SK-N-SH treated with all-trans-retinoic acid at 6 μM for 48 hours (cell line): ENCODE data around the gene RNF121.

ENCODE experiments used
- ATAC-seq: fragments of 200-7000 bp; cut with Tn5 transposase; 3 replicates; pipeline ENCODE4 v1.9.1; 2020; ENCODE audit warnings: mild to moderate bottlenecking, moderate library complexity
- ARNTL ChIP-seq: fragments of 450-650 bp; formaldehyde crosslinking; IDR thresholded peaks from 2 replicates; pipeline ENCODE4 v1.5.0; 2020; ENCODE audit warnings: low read depth, mild to moderate bottlenecking, moderate library complexity, borderline replicate concordance
- BACH2 ChIP-seq: fragments of 250-450 bp; sonication (Bioruptor Pico); IDR thresholded peaks from 2 replicates; pipeline ENCODE4 v1.9.0; 2021; ENCODE audit warnings: mild to moderate bottlenecking, borderline replicate concordance
- CSDC2 ChIP-seq: fragments of 250-450 bp; sonication (Bioruptor Pico); IDR thresholded peaks from 2 replicates; pipeline ENCODE4 v1.5.0; 2020; ENCODE audit warnings: mild to moderate bottlenecking, moderate library complexity
- GLIS3 ChIP-seq: fragments of 250-450 bp; sonication (Bioruptor Pico); IDR thresholded peaks from 2 replicates; pipeline ENCODE4 v1.5.0; 2020; ENCODE audit warnings: mild to moderate bottlenecking, moderate library complexity
- OSR1 ChIP-seq: fragments of 250-450 bp; sonication (Bioruptor Pico); IDR thresholded peaks from 2 replicates; pipeline ENCODE4 v1.8.0; 2022; ENCODE audit warnings: moderate library complexity, mild to moderate bottlenecking, inconsistent platforms
- PPARA ChIP-seq: fragments of 250-450 bp; sonication (Bioruptor Pico); IDR thresholded peaks from 2 replicates; pipeline ENCODE4 v1.5.0; 2020; ENCODE audit warnings: mild to moderate bottlenecking, borderline replicate concordance
- RARB ChIP-seq: fragments of 250-450 bp; sonication (Bioruptor Pico); IDR thresholded peaks from 2 replicates; pipeline ENCODE4 v1.8.0; 2021; ENCODE audit warnings: mild to moderate bottlenecking, moderate library complexity
- SNAI2 ChIP-seq: fragments of 250-450 bp; sonication (Bioruptor Pico); IDR thresholded peaks from 2 replicates; pipeline ENCODE4 v1.5.0; 2020; ENCODE audit warnings: mild to moderate bottlenecking, moderate library complexity
- TCF4 ChIP-seq: fragments of 250-450 bp; sonication (Bioruptor Pico); IDR thresholded peaks from 2 replicates; pipeline ENCODE4 v1.8.0; 2021; ENCODE audit warnings: mild to moderate bottlenecking, moderate library complexity, borderline replicate concordance
- TOX ChIP-seq: fragments of 250-450 bp; sonication (Bioruptor Pico); IDR thresholded peaks from 2 replicates; pipeline ENCODE4 v1.8.0; 2021; ENCODE audit warnings: mild to moderate bottlenecking, moderate library complexity, borderline replicate concordance
- ZC3H10 ChIP-seq: fragments of 250-450 bp; sonication (Bioruptor Pico); IDR thresholded peaks from 2 replicates; pipeline ENCODE4 v1.5.1; 2021; ENCODE audit warnings: mild to moderate bottlenecking, moderate library complexity
- ZFP3 ChIP-seq: fragments of 250-450 bp; sonication (Bioruptor Pico); IDR thresholded peaks from 2 replicates; pipeline ENCODE4 v1.5.0; 2020; ENCODE audit warnings: mild to moderate bottlenecking, moderate library complexity
- ZFP30 ChIP-seq: fragments of 450-650 bp; formaldehyde crosslinking; IDR thresholded peaks from 2 replicates; pipeline ENCODE4 v1.5.0; 2022; ENCODE audit warnings: mild to moderate bottlenecking, moderate library complexity
- ZNF565 ChIP-seq: fragments of 450-650 bp; formaldehyde crosslinking; conservative IDR thresholded peaks from 2 replicates; pipeline ENCODE4 v1.5.0; 2020; ENCODE audit warnings: low read depth, mild to moderate bottlenecking, moderate library complexity
- ZNF70 ChIP-seq: fragments of 450-650 bp; formaldehyde crosslinking; IDR thresholded peaks from 2 replicates; pipeline ENCODE4 v1.5.0; 2020; ENCODE audit warnings: mild to moderate bottlenecking, moderate library complexity
- ZNF8 ChIP-seq: fragments of 450-650 bp; formaldehyde crosslinking; IDR thresholded peaks from 2 replicates; pipeline ENCODE4 v1.5.0; 2020; ENCODE audit warnings: mild to moderate bottlenecking, moderate library complexity
- TF ChIP-seq, protein P1 (sequence below): fragments of 250-450 bp; sonication (Bioruptor Pico); IDR thresholded peaks from 2 replicates; pipeline ENCODE4 v1.8.0; 2020; ENCODE audit warnings: mild to moderate bottlenecking, moderate library complexity, borderline replicate concordance
- TF ChIP-seq, protein P2 (sequence below): fragments of 250-450 bp; sonication (Bioruptor Pico); IDR thresholded peaks from 2 replicates; pipeline ENCODE4 v1.5.0; 2020; ENCODE audit warnings: mild to moderate bottlenecking, moderate library complexity
- TF ChIP-seq, protein P3 (sequence below): fragments of 250-450 bp; sonication (Bioruptor Pico); IDR thresholded peaks from 2 replicates; pipeline ENCODE4 v1.8.0; 2021; ENCODE audit warnings: low read depth, mild to moderate bottlenecking, moderate library complexity, borderline replicate concordance
- TF ChIP-seq, protein P4 (sequence below): fragments of 250-450 bp; sonication (Bioruptor Pico); IDR thresholded peaks from 2 replicates; pipeline ENCODE4 v1.5.1; 2020; ENCODE audit warnings: low read depth, mild to moderate bottlenecking, moderate library complexity

RNF121 gene

DNA sequence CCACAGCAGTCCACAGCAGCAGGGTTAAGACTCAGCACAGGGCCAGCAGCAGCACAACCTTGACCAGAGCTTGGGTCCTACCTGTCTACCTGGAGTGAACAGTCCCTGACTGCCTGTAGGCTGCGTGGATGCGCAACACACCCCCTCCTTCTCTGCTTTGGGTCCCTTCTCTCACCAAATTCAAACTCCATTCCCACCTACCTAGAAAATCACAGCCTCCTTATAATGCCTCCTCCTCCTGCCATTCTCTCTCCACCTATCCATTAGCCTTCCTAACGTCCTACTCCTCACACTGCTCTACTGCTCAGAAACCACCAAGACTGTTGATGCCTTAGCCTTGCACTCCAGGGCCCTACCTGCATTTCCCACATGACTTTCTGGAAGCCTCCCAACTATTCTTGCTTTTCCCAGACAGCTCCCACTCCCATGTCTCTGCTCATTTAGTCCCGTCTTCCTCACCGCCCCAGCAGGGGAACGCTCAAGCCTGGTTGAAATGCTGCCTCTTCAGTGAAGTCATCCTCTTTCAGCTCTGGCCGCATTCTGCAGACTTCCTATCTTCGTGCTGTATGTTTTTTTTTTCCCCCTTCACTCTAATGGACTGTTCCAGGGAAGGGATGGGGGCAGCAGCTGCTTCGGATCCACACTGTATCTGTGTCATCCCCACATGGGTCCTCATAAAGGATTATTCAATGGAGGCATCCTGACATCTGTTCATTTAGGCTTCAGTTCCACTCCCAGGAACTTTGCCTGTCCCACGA, 73.2 kb downstream of the RNF121 start:
- no peak for TF ChIP-seq PPARA (CRISPR knock-in tag)
- TF ChIP-seq ZFP3 = no peak
- no peak for TF ChIP-seq ZNF70 (CRISPR knock-in tag)
- no peak for TF ChIP-seq SNAI2 (CRISPR knock-in tag)
- TF ChIP-seq TOX (CRISPR knock-in tag) = no peak
- no peak for TF ChIP-seq ARNTL (CRISPR knock-in tag)
- TF ChIP-seq, protein P1, sequence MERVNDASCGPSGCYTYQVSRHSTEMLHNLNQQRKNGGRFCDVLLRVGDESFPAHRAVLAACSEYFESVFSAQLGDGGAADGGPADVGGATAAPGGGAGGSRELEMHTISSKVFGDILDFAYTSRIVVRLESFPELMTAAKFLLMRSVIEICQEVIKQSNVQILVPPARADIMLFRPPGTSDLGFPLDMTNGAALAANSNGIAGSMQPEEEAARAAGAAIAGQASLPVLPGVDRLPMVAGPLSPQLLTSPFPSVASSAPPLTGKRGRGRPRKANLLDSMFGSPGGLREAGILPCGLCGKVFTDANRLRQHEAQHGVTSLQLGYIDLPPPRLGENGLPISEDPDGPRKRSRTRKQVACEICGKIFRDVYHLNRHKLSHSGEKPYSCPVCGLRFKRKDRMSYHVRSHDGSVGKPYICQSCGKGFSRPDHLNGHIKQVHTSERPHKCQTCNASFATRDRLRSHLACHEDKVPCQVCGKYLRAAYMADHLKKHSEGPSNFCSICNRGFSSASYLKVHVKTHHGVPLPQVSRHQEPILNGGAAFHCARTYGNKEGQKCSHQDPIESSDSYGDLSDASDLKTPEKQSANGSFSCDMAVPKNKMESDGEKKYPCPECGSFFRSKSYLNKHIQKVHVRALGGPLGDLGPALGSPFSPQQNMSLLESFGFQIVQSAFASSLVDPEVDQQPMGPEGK (CRISPR knock-in tag) = no peak
- TF ChIP-seq ZFP30 (CRISPR knock-in tag) = no peak
- TF ChIP-seq BACH2 (CRISPR knock-in tag) = no peak
- no peak for TF ChIP-seq GLIS3
- ATAC-seq = no peak

DNA sequence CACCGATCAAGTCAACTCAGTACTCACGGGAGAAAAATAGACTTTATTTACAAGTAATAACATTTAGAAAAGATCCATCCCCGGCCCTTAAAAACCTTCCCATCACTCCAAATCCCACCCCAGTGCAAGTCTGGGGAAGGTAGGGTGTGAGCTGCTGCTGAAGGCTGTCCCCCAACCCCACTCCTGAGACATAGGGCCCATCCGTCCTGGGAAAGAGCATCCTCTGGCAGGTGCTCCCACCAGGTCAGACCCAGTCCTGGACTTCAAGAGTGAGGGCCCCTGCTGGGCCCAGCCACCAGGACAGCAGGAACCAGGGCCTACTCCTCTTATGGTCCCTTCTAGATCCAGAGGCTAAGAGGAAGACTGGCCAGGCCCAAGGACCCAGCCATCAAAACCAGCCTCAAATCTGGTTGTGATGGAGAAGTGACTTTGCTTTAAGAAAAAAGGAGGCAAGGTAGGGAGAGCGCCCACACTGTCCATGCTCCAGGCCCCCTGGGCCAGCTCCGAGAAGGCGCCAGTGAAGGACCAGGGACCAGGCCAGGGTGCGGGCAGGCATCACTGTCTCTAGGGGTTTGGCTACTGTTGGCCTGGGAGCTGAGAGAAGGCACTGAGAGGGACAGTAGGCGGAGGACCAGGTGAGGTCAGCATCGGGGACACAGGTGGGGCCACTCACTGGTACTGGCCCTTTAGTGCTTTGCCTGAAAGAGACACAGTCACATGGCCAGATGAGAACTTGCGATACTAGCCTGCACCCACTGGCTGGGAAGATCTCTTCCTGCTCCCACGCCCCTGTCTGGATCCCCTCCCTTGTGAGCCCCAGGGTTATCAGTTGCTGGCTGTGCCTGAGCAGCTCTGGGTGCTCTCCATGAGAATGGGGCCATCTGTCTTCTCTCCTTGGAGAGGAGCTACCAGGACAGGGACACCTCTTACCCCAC, 74.3 kb downstream of the RNF121 start:
- no peak; the same call in 2 of the 3 replicates for ATAC-seq
- TF ChIP-seq, protein P2, sequence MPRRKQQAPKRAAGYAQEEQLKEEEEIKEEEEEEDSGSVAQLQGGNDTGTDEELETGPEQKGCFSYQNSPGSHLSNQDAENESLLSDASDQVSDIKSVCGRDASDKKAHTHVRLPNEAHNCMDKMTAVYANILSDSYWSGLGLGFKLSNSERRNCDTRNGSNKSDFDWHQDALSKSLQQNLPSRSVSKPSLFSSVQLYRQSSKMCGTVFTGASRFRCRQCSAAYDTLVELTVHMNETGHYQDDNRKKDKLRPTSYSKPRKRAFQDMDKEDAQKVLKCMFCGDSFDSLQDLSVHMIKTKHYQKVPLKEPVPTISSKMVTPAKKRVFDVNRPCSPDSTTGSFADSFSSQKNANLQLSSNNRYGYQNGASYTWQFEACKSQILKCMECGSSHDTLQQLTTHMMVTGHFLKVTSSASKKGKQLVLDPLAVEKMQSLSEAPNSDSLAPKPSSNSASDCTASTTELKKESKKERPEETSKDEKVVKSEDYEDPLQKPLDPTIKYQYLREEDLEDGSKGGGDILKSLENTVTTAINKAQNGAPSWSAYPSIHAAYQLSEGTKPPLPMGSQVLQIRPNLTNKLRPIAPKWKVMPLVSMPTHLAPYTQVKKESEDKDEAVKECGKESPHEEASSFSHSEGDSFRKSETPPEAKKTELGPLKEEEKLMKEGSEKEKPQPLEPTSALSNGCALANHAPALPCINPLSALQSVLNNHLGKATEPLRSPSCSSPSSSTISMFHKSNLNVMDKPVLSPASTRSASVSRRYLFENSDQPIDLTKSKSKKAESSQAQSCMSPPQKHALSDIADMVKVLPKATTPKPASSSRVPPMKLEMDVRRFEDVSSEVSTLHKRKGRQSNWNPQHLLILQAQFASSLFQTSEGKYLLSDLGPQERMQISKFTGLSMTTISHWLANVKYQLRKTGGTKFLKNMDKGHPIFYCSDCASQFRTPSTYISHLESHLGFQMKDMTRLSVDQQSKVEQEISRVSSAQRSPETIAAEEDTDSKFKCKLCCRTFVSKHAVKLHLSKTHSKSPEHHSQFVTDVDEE = no peak
- TF ChIP-seq OSR1 = no peak
- TF ChIP-seq ARNTL (CRISPR knock-in tag) = no peak
- TF ChIP-seq TCF4 (CRISPR knock-in tag) = no peak
- TF ChIP-seq, protein P1 (CRISPR knock-in tag) = no peak
- TF ChIP-seq ZFP30 (CRISPR knock-in tag) = no peak
- no peak for TF ChIP-seq TOX (CRISPR knock-in tag)
- TF ChIP-seq ZC3H10 (CRISPR knock-in tag) = no peak
- TF ChIP-seq RARB (CRISPR knock-in tag) = no peak
- no peak for TF ChIP-seq PPARA (CRISPR knock-in tag)
- TF ChIP-seq ZFP3 = no peak
- no peak for TF ChIP-seq GLIS3
- TF ChIP-seq, protein P3, sequence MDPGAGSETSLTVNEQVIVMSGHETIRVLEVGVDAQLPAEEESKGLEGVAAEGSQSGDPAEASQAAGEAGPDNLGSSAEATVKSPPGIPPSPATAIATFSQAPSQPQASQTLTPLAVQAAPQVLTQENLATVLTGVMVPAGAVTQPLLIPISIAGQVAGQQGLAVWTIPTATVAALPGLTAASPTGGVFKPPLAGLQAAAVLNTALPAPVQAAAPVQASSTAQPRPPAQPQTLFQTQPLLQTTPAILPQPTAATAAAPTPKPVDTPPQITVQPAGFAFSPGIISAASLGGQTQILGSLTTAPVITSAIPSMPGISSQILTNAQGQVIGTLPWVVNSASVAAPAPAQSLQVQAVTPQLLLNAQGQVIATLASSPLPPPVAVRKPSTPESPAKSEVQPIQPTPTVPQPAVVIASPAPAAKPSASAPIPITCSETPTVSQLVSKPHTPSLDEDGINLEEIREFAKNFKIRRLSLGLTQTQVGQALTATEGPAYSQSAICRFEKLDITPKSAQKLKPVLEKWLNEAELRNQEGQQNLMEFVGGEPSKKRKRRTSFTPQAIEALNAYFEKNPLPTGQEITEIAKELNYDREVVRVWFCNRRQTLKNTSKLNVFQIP (CRISPR knock-in tag) = no peak
- TF ChIP-seq, protein P4, sequence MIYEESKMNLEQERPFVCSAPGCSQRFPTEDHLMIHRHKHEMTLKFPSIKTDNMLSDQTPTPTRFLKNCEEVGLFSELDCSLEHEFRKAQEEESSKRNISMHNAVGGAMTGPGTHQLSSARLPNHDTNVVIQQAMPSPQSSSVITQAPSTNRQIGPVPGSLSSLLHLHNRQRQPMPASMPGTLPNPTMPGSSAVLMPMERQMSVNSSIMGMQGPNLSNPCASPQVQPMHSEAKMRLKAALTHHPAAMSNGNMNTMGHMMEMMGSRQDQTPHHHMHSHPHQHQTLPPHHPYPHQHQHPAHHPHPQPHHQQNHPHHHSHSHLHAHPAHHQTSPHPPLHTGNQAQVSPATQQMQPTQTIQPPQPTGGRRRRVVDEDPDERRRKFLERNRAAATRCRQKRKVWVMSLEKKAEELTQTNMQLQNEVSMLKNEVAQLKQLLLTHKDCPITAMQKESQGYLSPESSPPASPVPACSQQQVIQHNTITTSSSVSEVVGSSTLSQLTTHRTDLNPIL (CRISPR knock-in tag) = no peak

DNA sequence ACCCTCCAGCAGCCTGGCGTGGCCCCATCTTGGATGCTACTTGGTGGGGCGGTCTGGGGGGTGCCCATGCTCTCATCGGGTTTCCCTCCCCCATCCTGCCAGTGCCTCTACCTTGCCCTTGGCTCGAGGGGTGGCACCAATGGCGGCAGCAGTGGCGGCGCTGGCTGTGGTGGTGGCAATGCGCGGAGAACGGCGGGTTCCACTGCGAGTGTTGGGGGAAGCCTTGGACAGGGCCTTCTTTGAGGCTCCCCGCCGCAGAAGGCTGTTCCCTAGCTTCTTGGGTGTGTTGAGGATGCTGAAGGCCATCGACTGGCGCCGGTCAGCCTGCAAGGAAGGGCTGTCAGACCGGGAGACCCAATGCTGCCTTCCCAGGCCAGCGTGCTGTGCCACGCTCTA, 74.9 kb downstream of the RNF121 start:
- no peak for TF ChIP-seq ZFP30 (CRISPR knock-in tag)
- no peak for TF ChIP-seq TCF4 (CRISPR knock-in tag)
- TF ChIP-seq, protein P1 (CRISPR knock-in tag) = no peak
- TF ChIP-seq CSDC2 (CRISPR knock-in tag) = no peak
- TF ChIP-seq ZNF565 (CRISPR knock-in tag) = no peak
- TF ChIP-seq BACH2 (CRISPR knock-in tag) = no peak
- no peak for TF ChIP-seq SNAI2 (CRISPR knock-in tag)
- TF ChIP-seq ZNF8 (CRISPR knock-in tag) = no peak
- TF ChIP-seq, protein P4 (CRISPR knock-in tag) = no peak
- no peak for TF ChIP-seq RARB (CRISPR knock-in tag)
- TF ChIP-seq TOX (CRISPR knock-in tag) = no peak
- TF ChIP-seq, all 23 proteins: peak for 0
- no peak for ATAC-seq
